GM18511 (cell line): Measurements from ENCODE around the gene OLFM1.
"Not testable (repeated sequence)": the region's sequence is repeated elsewhere in the genome, so short reads cannot be mapped to it uniquely, and the experiment has no call there.

ENCODE experiments used
- ATAC-seq: cut with Tn5 transposase; IDR thresholded peaks from one replicate; pipeline ENCODE4 v1.9.1; 2021; ENCODE audit warnings: mild to moderate bottlenecking, moderate library complexity; ENCODE audit not compliant: unreplicated experiment

OLFM1 gene

GRCh38 chr9:135148386-135148785, 60.9 kb downstream of the OLFM1 start:
- ATAC-seq, result no peak

GRCh38 chr9:135149901-135150300, 62.4 kb downstream of the OLFM1 start:
- not testable (repeated sequence) for ATAC-seq

GRCh38 chr9:135150981-135151380, 63.5 kb downstream of the OLFM1 start:
- no peak for ATAC-seq

- ATAC-seq, result no peak
Observed at GRCh38 chr9:135151757-135152613, 64.5 kb downstream of the OLFM1 start.

GRCh38 chr9:135152614-135153334, 65.3 kb downstream of the OLFM1 start:
- ATAC-seq, result no peak

GRCh38 chr9:135154050-135154615, 66.7 kb downstream of the OLFM1 start:
- ATAC-seq, result no peak

- ATAC-seq, result no peak
Observed at GRCh38 chr9:135155396-135155795, 67.9 kb downstream of the OLFM1 start.

- ATAC-seq, result no peak
Observed at GRCh38 chr9:135156525-135157510, 69.3 kb downstream of the OLFM1 start.

- ATAC-seq, result no peak
Observed at GRCh38 chr9:135157856-135158563, 70.5 kb downstream of the OLFM1 start.

- no peak for ATAC-seq
Observed at GRCh38 chr9:135158564-135158937, 71.1 kb downstream of the OLFM1 start.

- ATAC-seq, result no peak
Observed at GRCh38 chr9:135159801-135160200, 72.3 kb downstream of the OLFM1 start.

GRCh38 chr9:135160862-135161261, 73.4 kb downstream of the OLFM1 start:
- ATAC-seq, result no peak

- not testable (repeated sequence) for ATAC-seq
Observed at GRCh38 chr9:135162599-135162998, 75.1 kb downstream of the OLFM1 start.

- no peak for ATAC-seq
Observed at GRCh38 chr9:135163023-135163780, 75.7 kb downstream of the OLFM1 start.

- no peak for ATAC-seq
Observed at GRCh38 chr9:135164036-135164435, 76.6 kb downstream of the OLFM1 start.

GRCh38 chr9:135165003-135165711, 77.7 kb downstream of the OLFM1 start:
- ATAC-seq, result no peak

GRCh38 chr9:135165756-135166519, 78.5 kb downstream of the OLFM1 start:
- no peak for ATAC-seq

- no peak for ATAC-seq
Observed at GRCh38 chr9:135166565-135166964, 79.1 kb downstream of the OLFM1 start.
